Adrenal gland (tissue), 5 donors: Measurements from ENCODE around the gene ASPDH.

Source experiments
- CTCF ChIP-seq, 6 experiments: fragments of 450-650 bp in 4 of 6; fragments of 200-600 bp in 2 of 6; sonication (generic) in 1 of 6; IDR thresholded peaks; 1 replicate in 5 of 6; 2 replicates in 1 of 6; pipeline versions ENCODE4 v1.5.1 to v1.8.0; 2016 to 2021; ENCODE audit warnings: antibody characterized with exemption in 6 of 6, mild to moderate bottlenecking in 2 of 6, moderate library complexity in 1 of 6
- POLR2A ChIP-seq, 2 donors: fragments of 450-650 bp; IDR thresholded peaks; one replicate each; pipeline ENCODE4 v1.6.1; 2017; ENCODE audit warnings: antibody characterized with exemption in 2 of 2, mild to moderate bottlenecking in 2 of 2, moderate library complexity in 1 of 2
- donor health status: DM: no; HTN: no; CAD: no.

DNA sequence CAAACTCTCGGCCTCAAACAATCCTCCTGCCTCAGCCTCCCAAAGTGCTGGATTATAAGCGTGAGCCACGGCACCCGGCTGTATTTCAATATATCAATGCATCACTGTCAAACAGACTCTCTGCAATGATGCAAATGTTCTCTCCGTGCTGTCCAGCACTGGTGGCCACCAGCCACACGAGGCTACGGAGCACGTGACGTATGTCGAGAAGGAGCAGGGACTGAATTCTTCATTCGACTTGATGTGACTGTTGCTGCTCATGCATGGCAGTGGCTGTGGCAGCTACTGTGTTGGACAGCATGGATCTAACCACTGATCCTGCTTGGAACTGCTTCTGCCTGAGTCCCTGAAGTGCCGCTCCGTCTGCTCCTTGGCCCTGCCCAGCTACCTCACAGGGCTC, 44.7 kb upstream of the ASPDH start:
- TF ChIP-seq POLR2A (IDR thresholded peaks at IDR 0.05), result no peak
- TF ChIP-seq CTCF (IDR thresholded peaks at IDR 0.05), result no peak
